K562 (cell line): Measurements from ENCODE around the gene SCAPER. TPM values are rescaled to one million over a fixed set of nuclear protein-coding genes. Genes with fewer than 3 reads are reported as not detected.

ENCODE experiments used
- ARID3A ChIP-seq: IDR thresholded peaks from 2 replicates; pipeline ENCODE4 v1.6.1; 2012; ENCODE audit warnings: low read depth, low read length, improper control_type of control experiment, borderline replicate concordance
- GATAD2A ChIP-seq: fragments of 450-650 bp; IDR thresholded peaks from 2 replicates; pipeline ENCODE4 v1.6.1; 2017
- MBD2 ChIP-seq: sonication (generic); IDR thresholded peaks from 2 replicates; pipeline ENCODE4 v1.6.1; 2016; ENCODE audit warnings: low read depth, borderline replicate concordance
- MTF1 ChIP-seq: fragments of 250-450 bp; sonication (Bioruptor Pico); IDR thresholded peaks from 2 replicates; pipeline ENCODE4 v1.9.0; 2021; ENCODE audit warnings: moderate library complexity, mild to moderate bottlenecking, inconsistent platforms, borderline replicate concordance
- NFE2 ChIP-seq: IDR thresholded peaks from 2 replicates; pipeline ENCODE4 v1.6.1; 2014; ENCODE audit warnings: antibody characterized with exemption, low read depth
- NR4A1 ChIP-seq, 2 experiments: fragments of 250-450 bp in 1 of 2; fragments of 450-650 bp in 1 of 2; sonication (Bioruptor Pico) in 1 of 2; IDR thresholded peaks; 2 replicates each; pipeline versions ENCODE4 v1.4.0 to v1.6.1; 2016 to 2020; ENCODE audit warnings: mild to moderate bottlenecking in 2 of 2, missing compliant biosample characterization in 1 of 2, missing genetic modification characterization in 1 of 2, moderate library complexity in 1 of 2
- PHF20 ChIP-seq: fragments of 450-650 bp; IDR thresholded peaks from 2 replicates; pipeline ENCODE4 v1.6.1; 2018; ENCODE audit not compliant: partially characterized antibody
- RAD21 ChIP-seq, 2 experiments: fragments of 250-450 bp in 1 of 2; fragments of 450-650 bp in 1 of 2; sonication (Bioruptor Pico) in 1 of 2; formaldehyde crosslinking in 1 of 2; IDR thresholded peaks in 1 of 2; conservative IDR thresholded peaks in 1 of 2; 2 replicates each; pipeline versions ENCODE4 v1.4.0 to v1.8.0; 2020 to 2022; ENCODE audit warnings: mild to moderate bottlenecking in 2 of 2, moderate library complexity in 1 of 2
- RBM34 ChIP-seq: fragments of 200-400 bp; formaldehyde crosslinking; IDR thresholded peaks from 2 replicates; pipeline ENCODE4 v1.6.1; 2018; ENCODE audit warnings: low read length, borderline replicate concordance; ENCODE audit not compliant: insufficient read depth
- SMAD1 ChIP-seq: fragments of 150-350 bp; IDR thresholded peaks from 2 replicates; pipeline ENCODE4 v1.6.1; 2014; ENCODE audit warnings: low read length, low read depth; ENCODE audit not compliant: partially characterized antibody
- TEAD4 ChIP-seq, 2 experiments: sonication (generic) in 1 of 2; formaldehyde crosslinking in 1 of 2; IDR thresholded peaks; 2 replicates each; pipeline versions ENCODE4 v1.6.1 to v1.8.0; 2012 to 2022; ENCODE audit warnings: borderline replicate concordance in 1 of 2, inconsistent platforms in 1 of 2, low read length in 1 of 2, mild to moderate bottlenecking in 1 of 2, missing genetic modification reagents in 1 of 2
- XRCC5 ChIP-seq: fragments of 200-400 bp; formaldehyde crosslinking; IDR thresholded peaks from 2 replicates; pipeline ENCODE4 v1.6.1; 2017; ENCODE audit warnings: low read depth, mild to moderate bottlenecking, low read length
- ZNF134 ChIP-seq: fragments of 250-450 bp; sonication (Bioruptor Pico); conservative IDR thresholded peaks from 2 replicates; pipeline ENCODE4 v1.4.0; 2020
- polyA plus RNA-seq, 8 experiments: library from polyadenylated mRNA; depleted of rRNA in 4 of 8; stranded (reverse) in 5 of 8; unstranded in 3 of 8; fragments of >200 nt; fragmentation: Nextera tagmentation in 2 of 8; fragmentation: Illumina TruSeq in 1 of 8; extraction: Ambion mirVana in 2 of 8; extraction: Trizol in 1 of 8; gene quantifications; 2 replicates each; pipeline versions ENCODE4 v1.2.1 to v1.2.3, GENCODE V29; 2011 to 2014; ENCODE audit warnings: inconsistent platforms in 1 of 8, missing spikeins in 1 of 8
- total RNA-seq, 7 experiments: library from RNA; depleted of rRNA in 6 of 7; stranded (reverse); fragments of >200 nt in 6 of 7; fragmentation: Illumina TruSeq in 2 of 7; extraction: Trizol in 2 of 7; gene quantifications; 2 replicates each; pipeline versions ENCODE4 v1.2.1 to v1.2.3, GENCODE V29; 2011 to 2021; ENCODE audit warnings: low replicate concordance in 1 of 7
- TF ChIP-seq, protein P1 (sequence below): fragments of 200-400 bp; formaldehyde crosslinking; IDR thresholded peaks from 2 replicates; pipeline ENCODE4 v1.6.1; 2017; ENCODE audit warnings: mild to moderate bottlenecking, low read depth, low read length, moderate library complexity

SCAPER gene
- total and polyA plus RNA-seq, 9 of the 15 experiments (the other 6 are each of a cell fraction or from before 2014, with no cell fraction given): 1.3 to 5.7 (median 3.2) TPM

DNA sequence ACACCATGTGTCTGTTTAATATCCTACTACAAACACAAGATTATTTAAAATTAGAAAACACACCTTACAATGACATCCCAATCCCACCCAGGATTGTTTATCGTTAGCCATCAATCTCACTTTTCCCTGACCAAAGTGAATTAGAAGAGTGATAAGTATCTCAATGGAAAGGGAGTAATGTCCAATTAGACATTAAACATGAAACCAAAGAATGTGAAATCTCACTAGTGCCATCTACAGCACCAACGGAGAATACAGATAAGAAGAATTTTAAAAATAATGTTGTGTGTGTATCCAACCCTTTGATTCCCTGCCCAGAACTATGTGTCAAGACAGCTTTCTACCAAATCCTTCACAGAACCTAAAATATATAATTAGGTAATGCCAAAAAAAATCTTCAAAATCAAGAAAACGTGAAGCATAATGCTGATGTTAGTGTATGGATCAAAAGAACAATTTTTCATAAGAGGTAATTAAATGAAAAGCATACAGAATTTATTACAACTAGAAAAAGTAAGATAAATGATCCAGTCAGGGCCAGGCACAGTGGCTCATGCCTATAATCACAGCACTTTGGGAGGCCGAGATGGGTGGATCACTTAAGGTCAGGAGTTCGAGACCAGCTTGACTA is 64.2 kb downstream of the SCAPER start (continued):
- TF ChIP-seq RAD21 (CRISPR knock-in tag; conservative IDR thresholded peaks at IDR 0.05 in 1 of 2, IDR thresholded peaks at IDR 0.05 in 1 of 2): peak; percentile 27 to 67; a peak in 3 of 4 replicates
- TF ChIP-seq RBM34: no peak
- no peak for TF ChIP-seq MBD2
- no peak for TF ChIP-seq GATAD2A
- no peak for TF ChIP-seq NFE2
- 0 out of 2 replicates have a peak, but pooled peaks have one; percentile 44 for TF ChIP-seq ARID3A
- TF ChIP-seq XRCC5: no peak
- no peak for TF ChIP-seq SMAD1
- TF ChIP-seq ZNF134 (CRISPR knock-in tag): no peak
- 0 out of 2 replicates have a peak, but pooled peaks have one; percentile 20 for TF ChIP-seq TEAD4 (IDR thresholded peaks at IDR 0.05; ENCODE audit: low read length)
- TF ChIP-seq TEAD4 (CRISPR knock-in tag; IDR thresholded peaks at IDR 0.05; ENCODE audit: borderline replicate concordance): no peak
- TF ChIP-seq NR4A1 (CRISPR knock-in tag; IDR thresholded peaks at IDR 0.05): no peak
- no peak for TF ChIP-seq NR4A1 (tag; IDR thresholded peaks at IDR 0.05)
- no peak for TF ChIP-seq PHF20
- TF ChIP-seq MTF1: no peak
- TF ChIP-seq, protein P1, sequence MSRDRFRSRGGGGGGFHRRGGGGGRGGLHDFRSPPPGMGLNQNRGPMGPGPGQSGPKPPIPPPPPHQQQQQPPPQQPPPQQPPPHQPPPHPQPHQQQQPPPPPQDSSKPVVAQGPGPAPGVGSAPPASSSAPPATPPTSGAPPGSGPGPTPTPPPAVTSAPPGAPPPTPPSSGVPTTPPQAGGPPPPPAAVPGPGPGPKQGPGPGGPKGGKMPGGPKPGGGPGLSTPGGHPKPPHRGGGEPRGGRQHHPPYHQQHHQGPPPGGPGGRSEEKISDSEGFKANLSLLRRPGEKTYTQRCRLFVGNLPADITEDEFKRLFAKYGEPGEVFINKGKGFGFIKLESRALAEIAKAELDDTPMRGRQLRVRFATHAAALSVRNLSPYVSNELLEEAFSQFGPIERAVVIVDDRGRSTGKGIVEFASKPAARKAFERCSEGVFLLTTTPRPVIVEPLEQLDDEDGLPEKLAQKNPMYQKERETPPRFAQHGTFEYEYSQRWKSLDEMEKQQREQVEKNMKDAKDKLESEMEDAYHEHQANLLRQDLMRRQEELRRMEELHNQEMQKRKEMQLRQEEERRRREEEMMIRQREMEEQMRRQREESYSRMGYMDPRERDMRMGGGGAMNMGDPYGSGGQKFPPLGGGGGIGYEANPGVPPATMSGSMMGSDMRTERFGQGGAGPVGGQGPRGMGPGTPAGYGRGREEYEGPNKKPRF: no peak
- TF ChIP-seq, all 486 proteins: peak for 6
